ENCODE measurements around the gene EEF2K.

EEF2K gene

DNA sequence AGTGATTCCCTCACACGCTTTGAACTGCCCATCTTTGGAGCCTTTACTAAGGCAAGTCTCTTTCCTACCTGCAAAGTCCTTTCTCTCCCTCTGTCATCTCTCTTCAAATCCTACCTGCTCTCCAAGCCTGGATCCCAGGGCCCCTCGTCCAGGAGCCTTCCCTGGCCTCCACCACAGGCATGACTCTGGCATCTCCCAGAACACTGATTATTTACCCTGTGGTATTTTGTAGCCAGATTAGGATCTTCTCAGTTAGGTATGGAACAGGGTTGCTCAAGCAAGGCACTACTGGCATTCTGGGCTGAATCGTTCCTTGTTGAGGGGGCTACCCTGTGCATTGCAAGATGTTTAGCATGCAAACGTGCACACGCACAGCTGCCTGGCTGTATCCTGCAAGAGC is 59.3 kb downstream of the EEF2K start:
- H4K20me1 ChIP-seq (ENCODE audit: insufficient read depth, low read length, poor library complexity, severe bottlenecking) = no peaks in the 10 kb centered on the region
- H3F3A ChIP-seq (ENCODE audit: low read depth) = no peaks in the 10 kb centered on the region
- H3K36me3 ChIP-seq (ENCODE audit: insufficient read depth, low read length) = peaks cover 28% of the 10 kb centered on the region; the same call in 1 of the 2 replicates

DNA sequence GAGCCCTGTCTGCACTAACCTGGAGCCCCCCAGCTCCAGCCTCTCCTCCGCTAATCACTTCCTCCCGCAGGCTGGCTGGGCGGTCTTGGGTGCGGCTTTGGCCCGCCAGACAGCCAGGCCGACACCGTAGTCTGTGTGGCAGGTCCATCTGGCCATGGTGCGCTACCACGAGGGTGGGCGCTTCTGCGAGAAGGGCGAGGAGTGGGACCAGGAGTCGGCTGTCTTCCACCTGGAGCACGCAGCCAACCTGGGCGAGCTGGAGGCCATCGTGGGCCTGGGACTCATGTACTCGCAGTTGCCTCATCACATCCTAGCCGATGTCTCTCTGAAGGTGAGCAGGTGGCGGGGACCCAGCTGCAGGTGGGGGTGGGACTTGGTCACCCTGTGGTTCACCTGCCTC is 60.5 kb downstream of the EEF2K start:
- no peak overlapping the region for H3K4me2 ChIP-seq (ENCODE audit: low read depth, low read length, poor library complexity, severe bottlenecking)
- H2AFZ ChIP-seq (ENCODE audit: low read length) = no peak overlapping the region
- no peak overlapping the region for H3K9ac ChIP-seq (ENCODE audit: low read depth, low read length, poor library complexity, severe bottlenecking)
- no peaks in the 10 kb centered on the region for H3K9me3 ChIP-seq (ENCODE audit: insufficient read depth, low read depth, low read length)
- H3K9me2 ChIP-seq (replicated peaks; ENCODE audit: low read depth, low read length) = no peaks in the 10 kb centered on the region
- no peaks in the 10 kb centered on the region for H3F3A ChIP-seq (ENCODE audit: low read depth)
- H3K36me3 ChIP-seq (ENCODE audit: insufficient read depth, low read length) = peaks cover 21% of the 10 kb centered on the region; the same call in 1 of the 2 replicates
- no peak overlapping the region for H3K4me3 ChIP-seq (ENCODE audit: low read length, poor library complexity, severe bottlenecking)
- TF ChIP-seq, protein P1, sequence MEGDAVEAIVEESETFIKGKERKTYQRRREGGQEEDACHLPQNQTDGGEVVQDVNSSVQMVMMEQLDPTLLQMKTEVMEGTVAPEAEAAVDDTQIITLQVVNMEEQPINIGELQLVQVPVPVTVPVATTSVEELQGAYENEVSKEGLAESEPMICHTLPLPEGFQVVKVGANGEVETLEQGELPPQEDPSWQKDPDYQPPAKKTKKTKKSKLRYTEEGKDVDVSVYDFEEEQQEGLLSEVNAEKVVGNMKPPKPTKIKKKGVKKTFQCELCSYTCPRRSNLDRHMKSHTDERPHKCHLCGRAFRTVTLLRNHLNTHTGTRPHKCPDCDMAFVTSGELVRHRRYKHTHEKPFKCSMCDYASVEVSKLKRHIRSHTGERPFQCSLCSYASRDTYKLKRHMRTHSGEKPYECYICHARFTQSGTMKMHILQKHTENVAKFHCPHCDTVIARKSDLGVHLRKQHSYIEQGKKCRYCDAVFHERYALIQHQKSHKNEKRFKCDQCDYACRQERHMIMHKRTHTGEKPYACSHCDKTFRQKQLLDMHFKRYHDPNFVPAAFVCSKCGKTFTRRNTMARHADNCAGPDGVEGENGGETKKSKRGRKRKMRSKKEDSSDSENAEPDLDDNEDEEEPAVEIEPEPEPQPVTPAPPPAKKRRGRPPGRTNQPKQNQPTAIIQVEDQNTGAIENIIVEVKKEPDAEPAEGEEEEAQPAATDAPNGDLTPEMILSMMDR (conservative IDR thresholded peaks at IDR 0.05; ENCODE audit: low read length) = no peak
- TF ChIP-seq EZH2phosphoT487 (IDR thresholded peaks at IDR 0.05; ENCODE audit: borderline replicate concordance) = no peak
- no peaks in the 10 kb centered on the region for H4K20me1 ChIP-seq (ENCODE audit: insufficient read depth, low read length, poor library complexity, severe bottlenecking)
- H3K27me3 ChIP-seq (ENCODE audit: insufficient read depth, low read length, poor library complexity, severe bottlenecking) = no peaks in the 10 kb centered on the region
- no peaks in the 10 kb centered on the region for H3K4me1 ChIP-seq (ENCODE audit: insufficient read depth, low read length, poor library complexity, severe bottlenecking)
- no peaks in the 10 kb centered on the region for H3K79me2 ChIP-seq (ENCODE audit: insufficient read depth, low read length)

More for the DNA sequence above, 59.3 kb downstream of the EEF2K start:
- Histone ChIP-seq H2AFZ (ENCODE audit: low read length) (no peak overlapping the region), H3K9me3 (ENCODE audit: insufficient read depth, low read depth, low read length) (no peaks in the 10 kb centered on the region), H3K4me1 (ENCODE audit: insufficient read depth, low read length, poor library complexity, severe bottlenecking) (no peaks in the 10 kb centered on the region), H3K4me2 (ENCODE audit: low read depth, low read length, poor library complexity, severe bottlenecking) (no peak overlapping the region), H3K27me3 (ENCODE audit: insufficient read depth, low read length, poor library complexity, severe bottlenecking) (no peaks in the 10 kb centered on the region), H3K4me3 (ENCODE audit: low read length, poor library complexity, severe bottlenecking) (no peak overlapping the region), H3K9ac (ENCODE audit: low read depth, low read length, poor library complexity, severe bottlenecking) (no peak overlapping the region), H3K9me2 (replicated peaks; ENCODE audit: low read depth, low read length) (no peaks in the 10 kb centered on the region), H3K79me2 (ENCODE audit: insufficient read depth, low read length) (no peaks in the 10 kb centered on the region)
- TF ChIP-seq EZH2phosphoT487 (IDR thresholded peaks at IDR 0.05; ENCODE audit: borderline replicate concordance) = no peak
- TF ChIP-seq, protein P1 (conservative IDR thresholded peaks at IDR 0.05; ENCODE audit: low read length) = no peak

DNA sequence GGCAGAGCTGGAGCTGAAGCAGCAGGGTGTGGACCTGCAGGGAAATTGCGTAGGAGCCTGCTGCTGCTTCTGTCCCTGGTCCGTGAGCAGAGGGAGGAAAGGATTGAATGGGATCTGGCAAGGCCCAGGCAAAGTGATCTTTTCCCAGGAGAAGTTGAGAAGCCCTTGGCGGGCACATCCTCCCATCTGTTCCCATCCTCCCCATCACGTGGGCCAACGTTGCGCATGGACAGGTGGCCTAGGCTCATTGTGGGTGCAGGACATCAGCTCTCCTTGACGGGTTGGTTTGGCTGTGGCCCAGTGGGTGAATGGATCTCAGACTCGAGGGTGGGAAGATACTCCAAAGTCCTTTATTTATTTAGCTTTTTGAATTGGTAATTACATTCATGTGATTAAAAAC is 61.7 kb downstream of the EEF2K start:
- H4K20me1 ChIP-seq (ENCODE audit: insufficient read depth, low read length, poor library complexity, severe bottlenecking) = no peaks in the 10 kb centered on the region
- H3F3A ChIP-seq (ENCODE audit: low read depth) = no peaks in the 10 kb centered on the region
- no peaks in the 10 kb centered on the region for H3K27me3 ChIP-seq (ENCODE audit: insufficient read depth, low read length, poor library complexity, severe bottlenecking)
- no peak overlapping the region for H3K9ac ChIP-seq (ENCODE audit: low read depth, low read length, poor library complexity, severe bottlenecking)
- H3K4me1 ChIP-seq (ENCODE audit: insufficient read depth, low read length, poor library complexity, severe bottlenecking) = no peaks in the 10 kb centered on the region
- no peaks in the 10 kb centered on the region for H3K9me3 ChIP-seq (ENCODE audit: insufficient read depth, low read depth, low read length)
- no peaks in the 10 kb centered on the region for H3K9me2 ChIP-seq (replicated peaks; ENCODE audit: low read depth, low read length)
- H3K36me3 ChIP-seq (ENCODE audit: insufficient read depth, low read length) = peaks cover 24% of the 10 kb centered on the region; the same call in 1 of the 2 replicates
- H3K4me3 ChIP-seq (ENCODE audit: low read length, poor library complexity, severe bottlenecking) = no peak overlapping the region
- TF ChIP-seq EZH2phosphoT487 (IDR thresholded peaks at IDR 0.05; ENCODE audit: borderline replicate concordance) = no peak
- TF ChIP-seq, protein P1 (conservative IDR thresholded peaks at IDR 0.05; ENCODE audit: low read length) = no peak
- no peak overlapping the region for H2AFZ ChIP-seq (ENCODE audit: low read length)
- no peak overlapping the region for H3K4me2 ChIP-seq (ENCODE audit: low read depth, low read length, poor library complexity, severe bottlenecking)
- H3K79me2 ChIP-seq (ENCODE audit: insufficient read depth, low read length) = no peaks in the 10 kb centered on the region
